Loucy (cell line): ENCODE data around the gene TOP2A.
"Not testable (repeated sequence)": the region's sequence is repeated elsewhere in the genome, so short reads cannot be mapped to it uniquely, and the experiment has no call there.

Experiments
- H2AFZ ChIP-seq: fragments of 200-600 bp; sonication (generic); 2 replicates; pipeline ENCODE4 v1.6.0; 2016; ENCODE audit warnings: antibody characterized with exemption, mild to moderate bottlenecking, low read length, moderate library complexity
- H3F3A ChIP-seq: fragments of 200-600 bp; 2 replicates; pipeline ENCODE4 v1.6.0; 2016; ENCODE audit warnings: antibody characterized with exemption, low read depth, mild to moderate bottlenecking
- H3K27me3 ChIP-seq: fragments of 200-600 bp; sonication (generic); 2 replicates; pipeline ENCODE4 v1.6.1; 2014; ENCODE audit warnings: low read length, mild to moderate bottlenecking; ENCODE audit not compliant: insufficient read depth, poor library complexity, severe bottlenecking
- H3K36me3 ChIP-seq: fragments of 200-600 bp; sonication (generic); 2 replicates; pipeline ENCODE4 v1.6.1; 2016; ENCODE audit warnings: low read length; ENCODE audit not compliant: insufficient read depth
- H3K4me1 ChIP-seq: fragments of 200-600 bp; sonication (generic); 2 replicates; pipeline ENCODE4 v1.5.1; 2014; ENCODE audit warnings: low read length, mild to moderate bottlenecking; ENCODE audit not compliant: insufficient read depth, poor library complexity, severe bottlenecking
- H3K4me2 ChIP-seq: fragments of 200-600 bp; sonication (generic); 2 replicates; pipeline ENCODE4 v1.6.0; 2014; ENCODE audit warnings: antibody characterized with exemption, low read length, low read depth, mild to moderate bottlenecking; ENCODE audit not compliant: poor library complexity, severe bottlenecking
- H3K4me3 ChIP-seq: fragments of 200-600 bp; sonication (generic); 2 replicates; pipeline ENCODE4 v1.5.1; 2014; ENCODE audit warnings: low read length, mild to moderate bottlenecking, mixed read lengths; ENCODE audit not compliant: poor library complexity, severe bottlenecking
- H3K79me2 ChIP-seq: fragments of 200-600 bp; sonication (generic); 2 replicates; pipeline ENCODE4 v1.6.1; 2014; ENCODE audit warnings: low read length; ENCODE audit not compliant: insufficient read depth
- H3K9ac ChIP-seq: fragments of 200-600 bp; sonication (generic); 2 replicates; pipeline ENCODE4 v1.6.0; 2014; ENCODE audit warnings: mild to moderate bottlenecking, low read depth, low read length, moderate library complexity; ENCODE audit not compliant: poor library complexity, severe bottlenecking
- H3K9me2 ChIP-seq: fragments of 200-600 bp; sonication (generic); replicated peaks from 2 replicates; pipeline ENCODE4 v1.6.1; 2016; ENCODE audit warnings: low read depth, low read length, mixed read lengths
- H3K9me3 ChIP-seq: fragments of 200-600 bp; sonication (generic); 2 replicates; pipeline ENCODE4 v1.6.1; 2014; ENCODE audit warnings: mild to moderate bottlenecking, antibody characterized with exemption, low read length, low read depth; ENCODE audit not compliant: insufficient read depth
- H4K20me1 ChIP-seq: fragments of 200-600 bp; sonication (generic); 2 replicates; pipeline ENCODE4 v1.6.0; 2014; ENCODE audit warnings: antibody characterized with exemption, low read length, mild to moderate bottlenecking; ENCODE audit not compliant: insufficient read depth, poor library complexity, severe bottlenecking
- EZH2phosphoT487 ChIP-seq: fragments of 200-600 bp; IDR thresholded peaks from 2 replicates; pipeline ENCODE4 v1.6.1; 2018; ENCODE audit warnings: antibody characterized with exemption, mild to moderate bottlenecking, moderate library complexity, borderline replicate concordance
- TF ChIP-seq, protein P1 (sequence below): fragments of 200-600 bp; sonication (generic); conservative IDR thresholded peaks from 2 replicates; pipeline ENCODE4 v1.5.1; 2014; ENCODE audit warnings: mild to moderate bottlenecking, antibody characterized with exemption, low read length

TOP2A gene

GRCh38 chr17:40416671-40417070, 1.0 kb downstream of the TOP2A start:
- no peaks in the 10 kb centered on the region for H3F3A ChIP-seq

DNA sequence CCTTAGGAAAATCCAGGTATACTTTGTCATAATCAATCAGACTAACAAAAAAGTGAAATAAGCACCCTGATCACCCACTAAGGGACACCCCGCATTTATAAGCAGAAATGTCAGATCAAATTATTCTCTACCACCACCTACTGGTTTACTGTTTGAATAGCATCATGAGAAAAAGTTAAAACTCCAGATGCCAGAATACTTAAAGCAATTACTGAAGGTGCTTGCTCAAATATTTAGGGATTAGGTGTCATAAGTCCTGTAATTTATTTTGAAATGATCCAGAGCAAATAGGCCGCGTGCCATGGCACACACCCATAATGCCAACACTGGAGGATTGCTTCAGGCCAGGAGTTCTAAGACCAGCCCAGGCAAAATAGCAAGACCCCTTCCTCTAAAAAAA, 2.3 kb downstream of the TOP2A start:
- Histone ChIP-seq H3K9me3 (no peaks in the 10 kb centered on the region), H3K79me2 (peaks cover 73% of the 10 kb centered on the region), H3K4me1 (peaks cover 50% of the 10 kb centered on the region), H2AFZ (no peak overlapping the region), H4K20me1 (peaks cover 56% of the 10 kb centered on the region), H3K4me3 (peak overlapping the region; percentile 95), H3F3A (no peaks in the 10 kb centered on the region), H3K9ac (peak overlapping the region; percentile 99), H3K27me3 (no peaks in the 10 kb centered on the region), H3K36me3 (peaks cover 44% of the 10 kb centered on the region), H3K9me2 (no peaks in the 10 kb centered on the region), H3K4me2 (peak overlapping the region; percentile 95)
- no peak for TF ChIP-seq EZH2phosphoT487
- TF ChIP-seq, protein P1, sequence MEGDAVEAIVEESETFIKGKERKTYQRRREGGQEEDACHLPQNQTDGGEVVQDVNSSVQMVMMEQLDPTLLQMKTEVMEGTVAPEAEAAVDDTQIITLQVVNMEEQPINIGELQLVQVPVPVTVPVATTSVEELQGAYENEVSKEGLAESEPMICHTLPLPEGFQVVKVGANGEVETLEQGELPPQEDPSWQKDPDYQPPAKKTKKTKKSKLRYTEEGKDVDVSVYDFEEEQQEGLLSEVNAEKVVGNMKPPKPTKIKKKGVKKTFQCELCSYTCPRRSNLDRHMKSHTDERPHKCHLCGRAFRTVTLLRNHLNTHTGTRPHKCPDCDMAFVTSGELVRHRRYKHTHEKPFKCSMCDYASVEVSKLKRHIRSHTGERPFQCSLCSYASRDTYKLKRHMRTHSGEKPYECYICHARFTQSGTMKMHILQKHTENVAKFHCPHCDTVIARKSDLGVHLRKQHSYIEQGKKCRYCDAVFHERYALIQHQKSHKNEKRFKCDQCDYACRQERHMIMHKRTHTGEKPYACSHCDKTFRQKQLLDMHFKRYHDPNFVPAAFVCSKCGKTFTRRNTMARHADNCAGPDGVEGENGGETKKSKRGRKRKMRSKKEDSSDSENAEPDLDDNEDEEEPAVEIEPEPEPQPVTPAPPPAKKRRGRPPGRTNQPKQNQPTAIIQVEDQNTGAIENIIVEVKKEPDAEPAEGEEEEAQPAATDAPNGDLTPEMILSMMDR, result peak; percentile 70

More at GRCh38 chr17:40416671-40417070, 1.0 kb downstream of the TOP2A start:
- no peak for TF ChIP-seq EZH2phosphoT487
- TF ChIP-seq, protein P1, result no peak
- no peaks in the 10 kb centered on the region for H3K9me2 ChIP-seq
- no peaks in the 10 kb centered on the region for H3K9me3 ChIP-seq
- H3K4me3 ChIP-seq, result peak overlapping the region; percentile 95
- H3K36me3 ChIP-seq, result peaks cover 32% of the 10 kb centered on the region
- H3K4me2 ChIP-seq, result peak overlapping the region; percentile 95
- peaks cover 42% of the 10 kb centered on the region for H3K4me1 ChIP-seq
- H4K20me1 ChIP-seq, result peaks cover 48% of the 10 kb centered on the region
- H3K27me3 ChIP-seq, result no peaks in the 10 kb centered on the region
- H3K9ac ChIP-seq, result peak overlapping the region; percentile 99
- no peak overlapping the region for H2AFZ ChIP-seq
- H3K79me2 ChIP-seq, result peaks cover 61% of the 10 kb centered on the region

GRCh38 chr17:40414312-40414711, 3.4 kb downstream of the TOP2A start:
- Histone ChIP-seq H3K4me1 (peaks cover 51% of the 10 kb centered on the region), H4K20me1 (peaks cover 59% of the 10 kb centered on the region), H3K9ac (peak overlapping the region; percentile 47), H3K4me3 (peak overlapping the region; percentile 95), H3K36me3 (peaks cover 55% of the 10 kb centered on the region), H3K4me2 (peak overlapping the region; percentile 95), H3K79me2 (peaks cover 84% of the 10 kb centered on the region)
- not testable (repeated sequence) for H2AFZ ChIP-seq, H3F3A ChIP-seq, H3K9me2 ChIP-seq, H3K9me3 ChIP-seq, H3K27me3 ChIP-seq

DNA sequence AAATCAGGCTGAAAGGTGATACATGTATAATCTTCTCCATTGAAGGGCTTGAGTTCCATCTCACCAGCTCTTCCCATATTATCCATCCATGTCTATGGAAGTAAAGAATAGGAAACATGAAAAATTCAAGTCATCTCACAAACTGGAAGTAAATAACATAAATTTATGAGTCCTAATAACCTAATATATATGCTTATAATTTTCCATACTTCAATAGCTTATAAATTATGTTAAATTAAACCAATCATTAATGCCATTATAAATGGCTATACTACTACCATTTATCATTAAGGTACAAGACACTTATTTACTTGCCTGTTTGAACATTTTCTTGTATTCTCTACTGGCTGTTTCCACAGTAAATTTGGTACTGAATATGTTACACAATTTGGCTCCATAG, 4.8 kb downstream of the TOP2A start:
- H3K9me2 ChIP-seq, result no peaks in the 10 kb centered on the region
- H3K4me1 ChIP-seq, result peaks cover 48% of the 10 kb centered on the region
- H3K79me2 ChIP-seq, result peaks cover 95% of the 10 kb centered on the region
- no peaks in the 10 kb centered on the region for H3K9me3 ChIP-seq
- no peaks in the 10 kb centered on the region for H3K27me3 ChIP-seq
- H2AFZ ChIP-seq, result no peak overlapping the region
- H3K36me3 ChIP-seq, result peaks cover 65% of the 10 kb centered on the region
- peaks cover 68% of the 10 kb centered on the region for H4K20me1 ChIP-seq
- H3K4me2 ChIP-seq, result peak overlapping the region; percentile 95
- peak overlapping the region; percentile 36 for H3K4me3 ChIP-seq
- TF ChIP-seq, protein P1, result no peak
- TF ChIP-seq EZH2phosphoT487, result no peak
- H3K9ac ChIP-seq, result no peak overlapping the region
- H3F3A ChIP-seq, result no peaks in the 10 kb centered on the region
